GM20431 (cell line): Measurements from ENCODE around the gene CEP290.

Source experiments
- in situ Hi-C: fragments of 300-500 bp; cut with MseI, MboI; formaldehyde crosslinking; loops from one replicate; pipeline ENCODE4 v1.15.0; 2020; ENCODE audit warnings: low sequenced_read_pairs; ENCODE audit not compliant: unreplicated experiment

CEP290 gene

GRCh38 chr12:88141774-88142609, at the start of gene CEP290, which contains the start of gene TMTC3:
TSS of gene CEP290 (minus strand) at chr12:88142088. CDS start at chr12:88141307, 781 bp downstream.
TSS of gene TMTC3 (plus strand) at chr12:88142307. CDS start at chr12:88148316, 6,009 bp downstream.
- in situ Hi-C loops = no loop called here

DNA sequence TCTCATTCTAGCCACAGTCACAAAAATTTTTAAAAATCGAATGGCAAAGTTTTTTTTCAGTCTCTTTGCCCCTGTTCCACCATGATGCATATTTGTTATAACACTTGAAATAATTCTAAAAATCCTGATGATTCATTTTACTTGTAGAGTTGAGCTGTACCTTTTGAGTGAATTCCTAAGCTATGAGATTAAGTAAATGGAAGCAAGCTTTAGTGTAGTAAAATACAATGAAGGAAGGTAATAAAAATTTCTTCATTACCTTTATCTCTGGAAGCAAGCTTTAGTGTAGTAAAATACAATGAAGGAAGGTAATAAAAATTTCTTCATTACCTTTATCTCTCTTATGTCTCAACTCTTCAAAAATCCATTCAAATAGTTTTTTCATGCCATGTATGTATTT, 46.3 kb upstream of the CEP290 start:
- in situ Hi-C loops = no loop called here

- in situ Hi-C loops = no loop called here
These were observed 45.7 kb upstream of the CEP290 start for GRCh38 chr12:88187571-88187970.

GRCh38 chr12:88185988-88186387, 44.1 kb upstream of the CEP290 start:
- in situ Hi-C loops = no loop called here

GRCh38 chr12:88185279-88185678, 43.4 kb upstream of the CEP290 start:
- in situ Hi-C loops = no loop called here

DNA sequence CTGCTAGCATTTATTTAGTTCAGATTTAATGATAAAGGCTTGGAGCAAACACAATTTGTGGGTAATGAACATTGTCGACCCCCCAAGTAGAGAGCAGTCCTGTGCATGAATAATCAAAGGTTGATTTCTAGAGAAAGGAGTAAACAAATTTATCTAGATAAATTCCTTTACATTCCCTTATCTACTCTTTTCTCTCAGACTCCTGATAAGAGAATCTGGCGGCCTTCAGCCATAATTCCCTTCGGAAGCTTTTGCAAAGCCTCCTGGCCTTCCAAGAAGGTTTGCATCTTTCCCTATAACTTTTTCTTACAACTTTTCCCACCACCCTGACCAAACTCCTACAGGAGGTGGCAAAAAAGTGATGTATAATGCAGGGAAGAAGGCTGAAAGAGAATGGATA, 42.3 kb upstream of the CEP290 start:
- in situ Hi-C loops = no loop called here

GRCh38 chr12:88182416-88182815, 40.5 kb upstream of the CEP290 start:
- in situ Hi-C loops = no loop called here

GRCh38 chr12:88181881-88182280, 40.0 kb upstream of the CEP290 start:
- in situ Hi-C loops = no loop called here

DNA sequence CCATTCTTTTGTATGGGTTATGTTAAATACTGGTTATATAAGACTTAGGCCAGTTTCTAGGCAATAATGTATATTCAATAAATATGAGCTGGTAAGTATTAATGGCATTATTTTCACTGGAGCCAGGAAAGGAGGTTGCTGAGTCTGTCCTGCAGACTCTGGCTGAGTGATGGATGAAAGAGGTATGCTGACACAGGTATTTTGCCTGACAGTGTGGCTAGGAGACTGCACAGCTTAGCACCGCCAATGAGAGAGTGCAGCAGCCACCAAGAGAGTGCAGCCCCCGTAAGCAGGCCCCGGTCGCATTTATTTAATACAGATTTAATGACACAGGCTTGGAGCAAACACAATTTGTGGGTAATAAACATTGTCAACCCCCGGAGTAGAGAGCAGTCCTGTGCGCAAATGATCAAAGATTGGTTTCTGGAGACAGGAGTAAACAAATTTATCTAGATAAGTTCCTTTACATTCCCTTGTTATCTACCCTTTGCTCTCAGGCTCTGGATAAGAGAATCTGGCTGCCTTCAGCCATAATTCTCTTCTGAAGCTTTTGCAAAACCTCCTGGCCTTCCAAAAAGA, 37.6 kb upstream of the CEP290 start:
- in situ Hi-C loops = no loop called here

DNA sequence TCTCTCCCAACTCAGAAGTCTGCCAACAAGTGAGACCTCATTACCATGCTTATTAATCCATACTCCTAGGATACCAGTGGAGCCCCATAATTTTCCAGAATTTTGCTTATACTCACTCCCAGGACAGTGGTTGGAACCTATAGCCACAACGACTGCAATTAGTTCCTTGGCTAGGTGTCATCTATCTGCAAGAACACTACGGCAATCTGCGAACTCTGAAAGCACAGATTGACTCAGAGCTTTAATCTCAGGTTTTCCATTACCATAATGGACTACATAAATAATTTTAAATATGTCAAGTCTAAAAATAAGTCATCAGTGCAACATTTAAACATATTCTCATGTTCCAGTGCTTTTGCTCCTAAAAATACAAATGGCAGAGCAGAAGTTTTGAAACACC, 33.7 kb upstream of the CEP290 start:
- in situ Hi-C loops = no loop called here

DNA sequence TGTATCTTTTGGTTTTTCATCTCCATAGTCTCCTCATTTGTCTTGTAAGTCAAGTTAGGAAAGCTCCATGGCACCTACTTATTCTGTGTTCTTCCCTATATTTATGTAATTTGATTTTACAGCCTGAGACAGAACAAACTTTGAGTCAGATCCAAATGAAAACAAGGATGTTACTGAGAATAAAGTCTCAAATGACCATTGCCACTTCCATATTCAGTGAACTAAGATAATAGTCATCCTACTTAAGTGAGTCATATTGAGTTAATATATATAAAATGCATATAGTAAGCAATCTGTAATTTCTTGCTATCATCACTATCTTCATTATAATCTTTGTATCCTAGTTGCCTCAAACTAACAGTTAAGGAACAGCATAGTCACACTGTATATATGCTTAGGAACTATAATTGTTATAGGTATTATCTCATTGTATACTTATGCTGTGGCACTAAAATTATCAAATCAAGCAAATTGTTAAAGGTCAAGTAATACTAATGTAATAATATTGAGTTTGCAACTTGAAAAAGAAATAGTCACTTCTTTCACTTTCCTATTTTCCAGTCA, 31.0 kb upstream of the CEP290 start:
- in situ Hi-C loops = no loop called here

GRCh38 chr12:88167384-88167783, 25.5 kb upstream of the CEP290 start:
- in situ Hi-C loops = no loop called here

DNA sequence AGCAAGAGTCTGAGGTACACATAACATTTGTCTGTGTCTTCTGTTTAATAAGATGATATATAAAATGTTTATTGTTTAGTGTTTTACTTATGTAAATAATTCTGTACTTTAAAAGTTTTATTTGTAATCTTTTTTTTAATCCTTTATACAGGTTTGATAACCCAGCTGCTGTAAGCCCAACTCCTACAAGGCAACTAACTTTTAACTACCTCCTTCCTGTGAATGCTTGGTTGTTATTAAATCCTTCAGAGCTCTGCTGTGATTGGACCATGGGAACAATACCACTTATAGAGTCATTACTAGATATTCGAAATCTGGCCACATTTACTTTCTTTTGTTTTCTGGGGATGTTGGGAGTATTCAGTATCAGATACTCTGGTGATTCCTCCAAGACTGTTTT, 24.3 kb upstream of the CEP290 start:
- in situ Hi-C loops = no loop called here

GRCh38 chr12:88163371-88163770, 21.5 kb upstream of the CEP290 start:
- in situ Hi-C loops = no loop called here

GRCh38 chr12:88156075-88156654, 14.3 kb upstream of the CEP290 start:
- in situ Hi-C loops = no loop called here

- in situ Hi-C loops = no loop called here
These were observed 12.1 kb upstream of the CEP290 start for GRCh38 chr12:88153959-88154358.

- in situ Hi-C loops = no loop called here
These were observed 8.2 kb upstream of the CEP290 start for GRCh38 chr12:88150063-88150462.

DNA sequence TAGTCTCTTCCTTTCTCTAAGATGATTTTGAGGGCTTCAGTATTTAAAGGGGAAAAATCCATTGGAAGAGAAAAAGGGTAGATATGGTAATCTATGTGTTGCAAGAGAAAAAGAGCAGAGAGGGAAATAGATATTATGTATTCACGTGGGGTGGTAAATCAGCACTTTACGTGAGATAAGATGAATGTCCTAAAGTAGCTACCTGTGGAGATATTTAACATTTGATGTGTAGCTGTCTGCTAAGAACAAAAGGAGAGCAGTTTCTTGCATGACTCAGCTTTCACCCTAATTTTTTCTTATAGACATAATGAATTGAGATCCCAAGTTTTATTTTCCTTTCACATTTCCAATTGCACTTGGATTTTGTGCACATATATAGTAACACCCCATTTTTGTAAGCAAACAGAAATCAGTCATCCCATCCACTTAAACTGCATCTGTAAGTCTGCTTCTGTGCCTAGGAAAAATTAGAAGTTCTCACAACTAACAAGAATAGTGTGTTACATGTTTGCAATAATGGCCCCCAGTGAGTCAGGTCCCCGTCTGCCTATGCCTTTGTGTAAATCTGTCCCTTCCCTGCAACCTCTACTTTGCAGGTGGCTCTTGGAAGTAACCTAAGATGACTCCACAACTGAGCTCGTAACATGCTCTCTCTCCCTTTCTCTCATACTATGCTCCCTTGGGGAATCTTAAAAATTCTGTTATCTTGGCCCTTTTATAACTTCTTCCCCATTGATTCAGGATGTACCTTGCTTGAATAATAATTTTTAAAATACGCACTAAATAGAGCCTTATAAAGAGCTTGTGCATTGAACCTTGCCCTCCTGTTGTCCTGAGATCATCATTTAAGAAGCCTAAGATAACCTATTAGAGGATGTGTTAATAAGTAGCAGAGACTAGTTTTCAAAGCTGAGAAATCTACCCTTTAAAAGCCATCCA, 3.9 kb upstream of the CEP290 start:
- in situ Hi-C loops = no loop called here

- in situ Hi-C loops = no loop called here
These were observed 2.9 kb upstream of the CEP290 start for GRCh38 chr12:88144546-88145468.
